HG02973 (cell line): ENCODE results near the gene MRFAP1.
"Not testable (repeated sequence)": the region's sequence is repeated elsewhere in the genome, so short reads cannot be mapped to it uniquely, and the experiment has no call there.

Experiments used
- ATAC-seq: cut with Tn5 transposase; IDR thresholded peaks from one replicate; pipeline ENCODE4 v1.9.1; 2021; ENCODE audit warnings: moderate library complexity; ENCODE audit not compliant: unreplicated experiment

Gene MRFAP1

GRCh38 chr4:6663596-6664393 is 23.3 kb downstream of the MRFAP1 start:
- ATAC-seq = no peak

- no peak for ATAC-seq
Observed at GRCh38 chr4:6665320-6665654, 24.8 kb downstream of the MRFAP1 start.

- no peak for ATAC-seq
Observed at GRCh38 chr4:6668391-6668790, 27.9 kb downstream of the MRFAP1 start.

GRCh38 chr4:6671648-6672047 is 31.2 kb downstream of the MRFAP1 start:
- ATAC-seq = no peak

GRCh38 chr4:6672131-6672530 is 31.6 kb downstream of the MRFAP1 start:
- ATAC-seq = no peak

- not testable (repeated sequence) for ATAC-seq
Observed at GRCh38 chr4:6672541-6673190, 32.2 kb downstream of the MRFAP1 start.

GRCh38 chr4:6673191-6673659 is 32.7 kb downstream of the MRFAP1 start:
- ATAC-seq = not testable (repeated sequence)

GRCh38 chr4:6673660-6674499 is 33.4 kb downstream of the MRFAP1 start:
- ATAC-seq = peak; percentile 69

- ATAC-seq = peak; percentile 40
Observed at GRCh38 chr4:6674500-6675149, 34.1 kb downstream of the MRFAP1 start.

GRCh38 chr4:6676722-6677558 is 36.5 kb downstream of the MRFAP1 start:
- ATAC-seq = no peak

GRCh38 chr4:6680372-6681034 is 40.0 kb downstream of the MRFAP1 start:
- ATAC-seq = no peak

GRCh38 chr4:6681191-6681590 is 40.7 kb downstream of the MRFAP1 start:
- ATAC-seq = no peak

GRCh38 chr4:6682862-6683590 is 42.5 kb downstream of the MRFAP1 start:
- ATAC-seq = no peak

GRCh38 chr4:6684656-6685055 is 44.2 kb downstream of the MRFAP1 start:
- ATAC-seq = no peak

GRCh38 chr4:6686104-6686787 is 45.8 kb downstream of the MRFAP1 start:
- ATAC-seq = no peak

- ATAC-seq = no peak
Observed at GRCh38 chr4:6687947-6688878, 47.7 kb downstream of the MRFAP1 start.

- ATAC-seq = no peak
Observed at GRCh38 chr4:6688879-6689505, 48.5 kb downstream of the MRFAP1 start.
